H1 (cell line): ENCODE data around the gene NCLN. TPM values are rescaled to one million over a fixed set of nuclear protein-coding genes. Genes with fewer than 3 reads are reported as not detected.

Experiments used
- CHD1 ChIP-seq: IDR thresholded peaks from 2 replicates; pipeline ENCODE4 v1.6.1; 2012; ENCODE audit warnings: low read depth, low read length, improper control_type of control experiment
- CHD2 ChIP-seq: IDR thresholded peaks from 2 replicates; pipeline ENCODE4 v1.6.1; 2012; ENCODE audit warnings: low read length, improper control_type of control experiment
- EGR1 ChIP-seq: IDR thresholded peaks from 2 replicates; pipeline ENCODE4 v1.6.1; 2011; ENCODE audit warnings: low read depth, low read length, borderline replicate concordance
- EZH2 ChIP-seq: fragments of 200-600 bp; sonication (generic); IDR thresholded peaks from 2 replicates; pipeline ENCODE4 v1.7.1; 2012; ENCODE audit warnings: low read depth, mild to moderate bottlenecking, moderate library complexity, low read length, inconsistent platforms; ENCODE audit not compliant: severe bottlenecking
- PHF8 ChIP-seq: fragments of 200-600 bp; sonication (generic); conservative IDR thresholded peaks from 2 replicates; pipeline ENCODE4 v1.7.1; 2012; ENCODE audit warnings: low read depth, mild to moderate bottlenecking, inconsistent platforms, low read length, moderate library complexity
- POLR2AphosphoS5 ChIP-seq: IDR thresholded peaks from 2 replicates; pipeline ENCODE4 v1.6.1; 2011; ENCODE audit warnings: low read depth, low read length
- RXRA ChIP-seq: IDR thresholded peaks from 2 replicates; pipeline ENCODE4 v1.6.1; 2011; ENCODE audit warnings: low read depth, mild to moderate bottlenecking, low read length, moderate library complexity; ENCODE audit not compliant: insufficient read depth
- SIN3A ChIP-seq, 2 experiments: IDR thresholded peaks in 1 of 2; conservative IDR thresholded peaks in 1 of 2; 2 replicates each; pipeline ENCODE4 v1.6.1; 2011 to 2012; ENCODE audit warnings: low read length in 2 of 2, improper control_type of control experiment in 1 of 2, low read depth in 1 of 2, mild to moderate bottlenecking in 1 of 2
- SIRT6 ChIP-seq: IDR thresholded peaks from one replicate; pipeline ENCODE4 v1.7.1; 2012; ENCODE audit warnings: low read length, inconsistent platforms
- SP1 ChIP-seq: IDR thresholded peaks from 2 replicates; pipeline ENCODE4 v1.6.1; 2011; ENCODE audit warnings: low read depth, low read length
- SP4 ChIP-seq: IDR thresholded peaks from 2 replicates; pipeline ENCODE4 v1.6.1; 2012; ENCODE audit warnings: low read length, inconsistent platforms
- TCF12 ChIP-seq: IDR thresholded peaks from 2 replicates; pipeline ENCODE4 v1.6.1; 2011; ENCODE audit warnings: low read depth, mild to moderate bottlenecking, low read length
- polyA plus RNA-seq, 7 experiments: library from polyadenylated mRNA; depleted of rRNA in 3 of 7; stranded (reverse) in 5 of 7; unstranded in 2 of 7; fragments of >200 nt in 5 of 7; fragments of 200-250 nt in 2 of 7; gene quantifications; 1 replicate in 5 of 7; 2 replicates in 1 of 7; 4 replicates in 1 of 7; pipeline versions ENCODE4 v1.2.1 to v1.2.3, GENCODE V29; 2011 to 2013; ENCODE audit warnings: missing spikeins in 2 of 7, mixed read lengths in 2 of 7
- total RNA-seq: library from RNA; stranded (reverse); fragmentation: NEBNext Ultra II Directional; extraction: Animal tissue kit (Norgen Biotek cat#: 25700); gene quantifications from 2 replicates; pipeline ENCODE4 v1.2.1, GENCODE V29; 2021
- TF ChIP-seq, protein P1 (sequence below): fragments of 300-600 bp; sonication (generic); IDR thresholded peaks from 2 replicates; pipeline ENCODE4 v1.7.1; 2012; ENCODE audit warnings: low read length, moderate library complexity, mild to moderate bottlenecking, inconsistent platforms; ENCODE audit not compliant: insufficient replicate concordance

The NCLN gene
- total and polyA plus RNA-seq, 2 of the 8 experiments (the other 6 are each of a cell fraction or from before 2014, with no cell fraction given): 89.2 to 103 TPM

DNA sequence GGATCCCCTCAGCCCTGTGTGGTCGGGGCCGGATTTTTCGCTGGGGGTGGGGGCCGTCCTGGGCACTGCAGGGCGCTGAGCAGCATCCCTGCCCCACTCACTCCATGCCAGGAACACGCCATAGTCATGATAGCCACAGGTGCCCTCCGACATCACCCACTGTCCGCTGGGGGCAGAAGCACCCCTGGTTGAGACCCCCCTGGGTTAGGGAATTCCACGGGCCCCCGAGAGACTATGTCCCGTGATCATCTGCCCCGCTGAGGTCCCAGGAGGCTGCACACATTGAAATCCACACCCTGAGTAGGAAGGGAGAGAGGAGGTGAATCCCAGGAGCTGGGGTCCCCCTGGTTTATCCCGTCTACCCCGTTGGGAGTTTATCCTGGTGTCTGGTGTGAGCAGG is 16.2 kb downstream of the NCLN start (continued):
- TF ChIP-seq, protein P1, sequence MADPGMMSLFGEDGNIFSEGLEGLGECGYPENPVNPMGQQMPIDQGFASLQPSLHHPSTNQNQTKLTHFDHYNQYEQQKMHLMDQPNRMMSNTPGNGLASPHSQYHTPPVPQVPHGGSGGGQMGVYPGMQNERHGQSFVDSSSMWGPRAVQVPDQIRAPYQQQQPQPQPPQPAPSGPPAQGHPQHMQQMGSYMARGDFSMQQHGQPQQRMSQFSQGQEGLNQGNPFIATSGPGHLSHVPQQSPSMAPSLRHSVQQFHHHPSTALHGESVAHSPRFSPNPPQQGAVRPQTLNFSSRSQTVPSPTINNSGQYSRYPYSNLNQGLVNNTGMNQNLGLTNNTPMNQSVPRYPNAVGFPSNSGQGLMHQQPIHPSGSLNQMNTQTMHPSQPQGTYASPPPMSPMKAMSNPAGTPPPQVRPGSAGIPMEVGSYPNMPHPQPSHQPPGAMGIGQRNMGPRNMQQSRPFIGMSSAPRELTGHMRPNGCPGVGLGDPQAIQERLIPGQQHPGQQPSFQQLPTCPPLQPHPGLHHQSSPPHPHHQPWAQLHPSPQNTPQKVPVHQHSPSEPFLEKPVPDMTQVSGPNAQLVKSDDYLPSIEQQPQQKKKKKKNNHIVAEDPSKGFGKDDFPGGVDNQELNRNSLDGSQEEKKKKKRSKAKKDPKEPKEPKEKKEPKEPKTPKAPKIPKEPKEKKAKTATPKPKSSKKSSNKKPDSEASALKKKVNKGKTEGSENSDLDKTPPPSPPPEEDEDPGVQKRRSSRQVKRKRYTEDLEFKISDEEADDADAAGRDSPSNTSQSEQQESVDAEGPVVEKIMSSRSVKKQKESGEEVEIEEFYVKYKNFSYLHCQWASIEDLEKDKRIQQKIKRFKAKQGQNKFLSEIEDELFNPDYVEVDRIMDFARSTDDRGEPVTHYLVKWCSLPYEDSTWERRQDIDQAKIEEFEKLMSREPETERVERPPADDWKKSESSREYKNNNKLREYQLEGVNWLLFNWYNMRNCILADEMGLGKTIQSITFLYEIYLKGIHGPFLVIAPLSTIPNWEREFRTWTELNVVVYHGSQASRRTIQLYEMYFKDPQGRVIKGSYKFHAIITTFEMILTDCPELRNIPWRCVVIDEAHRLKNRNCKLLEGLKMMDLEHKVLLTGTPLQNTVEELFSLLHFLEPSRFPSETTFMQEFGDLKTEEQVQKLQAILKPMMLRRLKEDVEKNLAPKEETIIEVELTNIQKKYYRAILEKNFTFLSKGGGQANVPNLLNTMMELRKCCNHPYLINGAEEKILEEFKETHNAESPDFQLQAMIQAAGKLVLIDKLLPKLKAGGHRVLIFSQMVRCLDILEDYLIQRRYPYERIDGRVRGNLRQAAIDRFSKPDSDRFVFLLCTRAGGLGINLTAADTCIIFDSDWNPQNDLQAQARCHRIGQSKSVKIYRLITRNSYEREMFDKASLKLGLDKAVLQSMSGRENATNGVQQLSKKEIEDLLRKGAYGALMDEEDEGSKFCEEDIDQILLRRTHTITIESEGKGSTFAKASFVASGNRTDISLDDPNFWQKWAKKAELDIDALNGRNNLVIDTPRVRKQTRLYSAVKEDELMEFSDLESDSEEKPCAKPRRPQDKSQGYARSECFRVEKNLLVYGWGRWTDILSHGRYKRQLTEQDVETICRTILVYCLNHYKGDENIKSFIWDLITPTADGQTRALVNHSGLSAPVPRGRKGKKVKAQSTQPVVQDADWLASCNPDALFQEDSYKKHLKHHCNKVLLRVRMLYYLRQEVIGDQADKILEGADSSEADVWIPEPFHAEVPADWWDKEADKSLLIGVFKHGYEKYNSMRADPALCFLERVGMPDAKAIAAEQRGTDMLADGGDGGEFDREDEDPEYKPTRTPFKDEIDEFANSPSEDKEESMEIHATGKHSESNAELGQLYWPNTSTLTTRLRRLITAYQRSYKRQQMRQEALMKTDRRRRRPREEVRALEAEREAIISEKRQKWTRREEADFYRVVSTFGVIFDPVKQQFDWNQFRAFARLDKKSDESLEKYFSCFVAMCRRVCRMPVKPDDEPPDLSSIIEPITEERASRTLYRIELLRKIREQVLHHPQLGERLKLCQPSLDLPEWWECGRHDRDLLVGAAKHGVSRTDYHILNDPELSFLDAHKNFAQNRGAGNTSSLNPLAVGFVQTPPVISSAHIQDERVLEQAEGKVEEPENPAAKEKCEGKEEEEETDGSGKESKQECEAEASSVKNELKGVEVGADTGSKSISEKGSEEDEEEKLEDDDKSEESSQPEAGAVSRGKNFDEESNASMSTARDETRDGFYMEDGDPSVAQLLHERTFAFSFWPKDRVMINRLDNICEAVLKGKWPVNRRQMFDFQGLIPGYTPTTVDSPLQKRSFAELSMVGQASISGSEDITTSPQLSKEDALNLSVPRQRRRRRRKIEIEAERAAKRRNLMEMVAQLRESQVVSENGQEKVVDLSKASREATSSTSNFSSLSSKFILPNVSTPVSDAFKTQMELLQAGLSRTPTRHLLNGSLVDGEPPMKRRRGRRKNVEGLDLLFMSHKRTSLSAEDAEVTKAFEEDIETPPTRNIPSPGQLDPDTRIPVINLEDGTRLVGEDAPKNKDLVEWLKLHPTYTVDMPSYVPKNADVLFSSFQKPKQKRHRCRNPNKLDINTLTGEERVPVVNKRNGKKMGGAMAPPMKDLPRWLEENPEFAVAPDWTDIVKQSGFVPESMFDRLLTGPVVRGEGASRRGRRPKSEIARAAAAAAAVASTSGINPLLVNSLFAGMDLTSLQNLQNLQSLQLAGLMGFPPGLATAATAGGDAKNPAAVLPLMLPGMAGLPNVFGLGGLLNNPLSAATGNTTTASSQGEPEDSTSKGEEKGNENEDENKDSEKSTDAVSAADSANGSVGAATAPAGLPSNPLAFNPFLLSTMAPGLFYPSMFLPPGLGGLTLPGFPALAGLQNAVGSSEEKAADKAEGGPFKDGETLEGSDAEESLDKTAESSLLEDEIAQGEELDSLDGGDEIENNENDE: no peak
- no peak for TF ChIP-seq TCF12
- no peak for TF ChIP-seq EGR1
- TF ChIP-seq CHD2: no peak
- no peak for TF ChIP-seq SP1
- TF ChIP-seq SIRT6: no peak
- no peak for TF ChIP-seq CHD1
- no peak for TF ChIP-seq PHF8
- TF ChIP-seq SIN3A (conservative IDR thresholded peaks at IDR 0.05 in 1 of 2, IDR thresholded peaks at IDR 0.05 in 1 of 2; ENCODE audit: low read depth in 1 of 2, low read length in 2 of 2): no peak
- no peak for TF ChIP-seq RXRA
- TF ChIP-seq EZH2: no peak
- TF ChIP-seq POLR2AphosphoS5: no peak
- no peak for TF ChIP-seq SP4
